ENCODE results near the gene VPS33B. TPM values are rescaled to one million over a fixed set of nuclear protein-coding genes. Genes with fewer than 3 reads are reported as not detected.

Gene VPS33B
- total RNA-seq, 1 donor from 2014 or later, result 10.7 TPM

GRCh38 chr15:90954712-90955623 is 67.4 kb downstream of the VPS33B start, which contains the start of gene RCCD1:
RCCD1 (plus strand) TSS chr15:90954884; CDS start chr15:90956735, 1,851 bp downstream.
- Mint-ChIP-seq H3K4me1 (ENCODE audit: low read depth) (peaks cover 29% of the 10 kb centered on the region), H3K36me3 (ENCODE audit: low read depth) (peaks cover 10% of the 10 kb centered on the region), H3K27ac (ENCODE audit: unreplicated experiment) (peak within 1 kb of the TSS; percentile 92), H3K9me3 (ENCODE audit: low read depth) (no peaks in the 10 kb centered on the region), H3K27me3 (ENCODE audit: low read depth) (no peaks in the 10 kb centered on the region), H3K4me3 (ENCODE audit: unreplicated experiment) (peak within 1 kb of the TSS; percentile 80)
- TF ChIP-seq CTCF (IDR thresholded peaks at IDR 0.05), result no peak
- DNase-seq (ENCODE audit: low spot score), result peak; percentile 98

GRCh38 chr15:90953947-90954711 is 68.3 kb downstream of the VPS33B start:
- Mint-ChIP-seq H3K4me3 (ENCODE audit: unreplicated experiment) (peak overlapping the region; percentile 80), H3K4me1 (ENCODE audit: low read depth) (peaks cover 22% of the 10 kb centered on the region), H3K27me3 (ENCODE audit: low read depth) (no peaks in the 10 kb centered on the region), H3K9me3 (ENCODE audit: low read depth) (no peaks in the 10 kb centered on the region), H3K27ac (ENCODE audit: unreplicated experiment) (peak overlapping the region; percentile 92), H3K36me3 (ENCODE audit: low read depth) (peaks cover 11% of the 10 kb centered on the region)
- TF ChIP-seq CTCF (IDR thresholded peaks at IDR 0.05), result no peak
- no peak for DNase-seq (ENCODE audit: low spot score)

- DNase-seq (ENCODE audit: low spot score), result peak; percentile 78
- TF ChIP-seq CTCF (IDR thresholded peaks at IDR 0.05), result no peak
- peaks cover 19% of the 10 kb centered on the region for H3K4me1 Mint-ChIP-seq (ENCODE audit: low read depth)
- peaks cover 17% of the 10 kb centered on the region for H3K36me3 Mint-ChIP-seq (ENCODE audit: low read depth)
- no peaks in the 10 kb centered on the region for H3K9me3 Mint-ChIP-seq (ENCODE audit: low read depth)
- H3K4me3 Mint-ChIP-seq (ENCODE audit: unreplicated experiment), result no peak overlapping the region
- H3K27ac Mint-ChIP-seq (ENCODE audit: unreplicated experiment), result peak overlapping the region; percentile 59
- no peaks in the 10 kb centered on the region for H3K27me3 Mint-ChIP-seq (ENCODE audit: low read depth)
These were observed 69.3 kb downstream of the VPS33B start for GRCh38 chr15:90952901-90953677.

GRCh38 chr15:90950676-90951075 is 71.7 kb downstream of the VPS33B start:
- no peak for DNase-seq (ENCODE audit: low spot score)
- H3K27ac Mint-ChIP-seq (ENCODE audit: unreplicated experiment), result no peak overlapping the region
- no peaks in the 10 kb centered on the region for H3K27me3 Mint-ChIP-seq (ENCODE audit: low read depth)
- TF ChIP-seq CTCF (IDR thresholded peaks at IDR 0.05), result no peak
- peaks cover 4% of the 10 kb centered on the region for H3K4me1 Mint-ChIP-seq (ENCODE audit: low read depth)
- H3K4me3 Mint-ChIP-seq (ENCODE audit: unreplicated experiment), result no peak overlapping the region
- no peaks in the 10 kb centered on the region for H3K9me3 Mint-ChIP-seq (ENCODE audit: low read depth)
- peaks cover 23% of the 10 kb centered on the region for H3K36me3 Mint-ChIP-seq (ENCODE audit: low read depth)
